D721Med (cell line): ENCODE measurements around the gene NOL8.

Source experiments
- DNase-seq: peaks from one replicate; pipeline ENCODE4 v3.0.0; 2011; ENCODE audit warnings: low spot score; ENCODE audit not compliant: insufficient read length
- FAIRE-seq: peaks from 2 replicates; lab custom pipeline; 2011; peaks lifted over from hg19 to GRCh38; lab: Jason Lieb, UNC
- TF ChIP-seq, protein P1 (sequence below): IDR thresholded peaks from 2 replicates; pipeline ENCODE4 v1.5.1; 2012; ENCODE audit warnings: mild to moderate bottlenecking, control low read depth; ENCODE audit not compliant: insufficient read depth; ENCODE audit errors: missing control alignments

NOL8 gene

DNA sequence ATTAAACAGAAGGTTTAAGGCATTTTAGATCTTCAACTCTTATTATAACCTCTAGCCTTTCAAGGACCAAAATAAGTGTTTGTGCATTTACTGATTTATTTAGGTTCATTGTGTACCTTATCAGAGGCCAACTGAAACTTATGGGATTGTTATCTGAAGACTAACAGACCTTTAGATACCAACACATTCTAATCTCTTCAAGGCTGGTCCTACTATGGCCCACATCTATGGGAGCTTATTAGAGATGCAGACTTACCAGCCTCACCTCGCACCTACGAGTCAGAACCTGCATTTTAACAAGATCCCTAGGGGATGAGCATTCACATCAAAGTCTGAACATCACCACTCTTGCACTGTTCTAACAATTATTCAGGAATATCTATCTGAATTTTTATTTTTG is 33.6 kb downstream of the NOL8 start:
- DNase-seq (no peak), FAIRE-seq (no peak)
- TF ChIP-seq, protein P1, sequence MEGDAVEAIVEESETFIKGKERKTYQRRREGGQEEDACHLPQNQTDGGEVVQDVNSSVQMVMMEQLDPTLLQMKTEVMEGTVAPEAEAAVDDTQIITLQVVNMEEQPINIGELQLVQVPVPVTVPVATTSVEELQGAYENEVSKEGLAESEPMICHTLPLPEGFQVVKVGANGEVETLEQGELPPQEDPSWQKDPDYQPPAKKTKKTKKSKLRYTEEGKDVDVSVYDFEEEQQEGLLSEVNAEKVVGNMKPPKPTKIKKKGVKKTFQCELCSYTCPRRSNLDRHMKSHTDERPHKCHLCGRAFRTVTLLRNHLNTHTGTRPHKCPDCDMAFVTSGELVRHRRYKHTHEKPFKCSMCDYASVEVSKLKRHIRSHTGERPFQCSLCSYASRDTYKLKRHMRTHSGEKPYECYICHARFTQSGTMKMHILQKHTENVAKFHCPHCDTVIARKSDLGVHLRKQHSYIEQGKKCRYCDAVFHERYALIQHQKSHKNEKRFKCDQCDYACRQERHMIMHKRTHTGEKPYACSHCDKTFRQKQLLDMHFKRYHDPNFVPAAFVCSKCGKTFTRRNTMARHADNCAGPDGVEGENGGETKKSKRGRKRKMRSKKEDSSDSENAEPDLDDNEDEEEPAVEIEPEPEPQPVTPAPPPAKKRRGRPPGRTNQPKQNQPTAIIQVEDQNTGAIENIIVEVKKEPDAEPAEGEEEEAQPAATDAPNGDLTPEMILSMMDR: no peak

- no peak for DNase-seq
- FAIRE-seq: no peak
- TF ChIP-seq, protein P1: no peak
Measured at GRCh38 chr9:92290785-92291429, 34.2 kb downstream of the NOL8 start.

DNA sequence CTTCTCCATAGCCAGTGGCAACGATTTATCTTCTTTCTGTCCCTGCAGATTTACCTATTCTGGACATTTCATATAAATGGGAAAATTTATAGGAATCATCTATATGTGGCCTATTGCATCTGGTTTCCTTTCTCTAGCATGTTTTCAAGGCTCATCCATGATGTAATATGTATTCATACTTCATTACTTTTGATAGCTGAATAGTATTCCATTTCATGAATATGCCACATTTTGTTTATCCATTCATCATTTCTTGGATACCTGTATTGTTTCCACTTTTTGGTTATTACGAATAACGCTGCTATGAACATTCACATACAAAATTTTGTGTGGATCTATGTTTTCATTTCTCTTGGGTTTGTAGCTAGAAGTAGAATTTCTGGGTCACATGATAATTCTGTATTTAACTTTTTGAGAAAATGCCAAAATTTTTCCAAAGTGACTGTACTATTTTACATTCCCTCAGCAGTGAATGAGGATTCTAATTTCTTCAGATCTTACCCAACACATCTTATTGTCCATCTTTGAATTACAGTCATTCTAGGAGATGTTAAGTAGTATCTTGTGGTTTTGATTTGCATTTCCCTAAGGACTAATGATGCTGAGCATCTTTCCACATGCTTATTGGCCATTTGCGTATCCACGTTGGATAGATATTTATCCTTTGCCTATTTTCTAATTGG is 35.3 kb downstream of the NOL8 start:
- no peak for DNase-seq
- TF ChIP-seq, protein P1: no peak
- FAIRE-seq: no peak

GRCh38 chr9:92279302-92279701 is 45.8 kb downstream of the NOL8 start:
- FAIRE-seq: no peak
- DNase-seq: no peak
- TF ChIP-seq, protein P1: no peak

GRCh38 chr9:92278110-92278509 is 47.0 kb downstream of the NOL8 start:
- TF ChIP-seq, protein P1: no peak
- FAIRE-seq (no peak), DNase-seq (no peak)

GRCh38 chr9:92276331-92277032 is 48.7 kb downstream of the NOL8 start:
- DNase-seq: no peak

More at GRCh38 chr9:92276331-92277032, 48.7 kb downstream of the NOL8 start:
- no peak for FAIRE-seq
- TF ChIP-seq, protein P1: no peak
